PC-9 (cell line): ENCODE measurements around the gene USP17L21.
"Not testable (repeated sequence)": the region's sequence is repeated elsewhere in the genome, so short reads cannot be mapped to it uniquely, and the experiment has no call there.

ENCODE experiments used
- EZH2 ChIP-seq: fragments of 200-600 bp; sonication (generic); IDR thresholded peaks from 2 replicates; pipeline ENCODE4 v1.8.0; 2017; ENCODE audit warnings: antibody characterized with exemption, low read depth
- TF ChIP-seq, protein P1 (sequence below): fragments of 200-600 bp; sonication (generic); conservative IDR thresholded peaks from 2 replicates; pipeline ENCODE4 v1.6.1; 2017; ENCODE audit warnings: mixed run types, antibody characterized with exemption, mild to moderate bottlenecking, moderate library complexity

DNA sequence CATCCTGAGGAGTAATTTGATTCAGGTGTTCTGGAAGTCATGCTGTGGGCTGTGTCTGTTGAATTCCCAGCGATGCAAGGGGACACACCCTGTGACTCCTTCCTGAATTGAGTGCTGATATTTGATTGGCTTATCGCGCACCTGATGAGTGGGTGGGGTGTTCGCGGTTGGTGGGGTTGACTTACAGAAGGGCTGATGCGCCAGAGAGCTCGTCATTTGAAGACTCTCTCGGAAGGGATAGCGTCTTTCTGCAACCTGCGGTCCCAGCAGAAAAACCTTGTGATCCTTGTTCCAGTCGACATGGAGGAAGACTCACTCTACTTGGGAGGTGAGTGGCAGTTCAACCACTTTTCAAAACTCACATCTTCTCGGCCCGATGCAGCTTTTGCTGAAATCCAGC lies 9.6 kb upstream of the USP17L21 start, which contains the start of gene USP17L19:
- TF ChIP-seq, protein P1, sequence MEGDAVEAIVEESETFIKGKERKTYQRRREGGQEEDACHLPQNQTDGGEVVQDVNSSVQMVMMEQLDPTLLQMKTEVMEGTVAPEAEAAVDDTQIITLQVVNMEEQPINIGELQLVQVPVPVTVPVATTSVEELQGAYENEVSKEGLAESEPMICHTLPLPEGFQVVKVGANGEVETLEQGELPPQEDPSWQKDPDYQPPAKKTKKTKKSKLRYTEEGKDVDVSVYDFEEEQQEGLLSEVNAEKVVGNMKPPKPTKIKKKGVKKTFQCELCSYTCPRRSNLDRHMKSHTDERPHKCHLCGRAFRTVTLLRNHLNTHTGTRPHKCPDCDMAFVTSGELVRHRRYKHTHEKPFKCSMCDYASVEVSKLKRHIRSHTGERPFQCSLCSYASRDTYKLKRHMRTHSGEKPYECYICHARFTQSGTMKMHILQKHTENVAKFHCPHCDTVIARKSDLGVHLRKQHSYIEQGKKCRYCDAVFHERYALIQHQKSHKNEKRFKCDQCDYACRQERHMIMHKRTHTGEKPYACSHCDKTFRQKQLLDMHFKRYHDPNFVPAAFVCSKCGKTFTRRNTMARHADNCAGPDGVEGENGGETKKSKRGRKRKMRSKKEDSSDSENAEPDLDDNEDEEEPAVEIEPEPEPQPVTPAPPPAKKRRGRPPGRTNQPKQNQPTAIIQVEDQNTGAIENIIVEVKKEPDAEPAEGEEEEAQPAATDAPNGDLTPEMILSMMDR: not testable (repeated sequence)
- TF ChIP-seq EZH2: not testable (repeated sequence)
